ENCODE results near the gene INPP5A. TPM values are rescaled to one million over a fixed set of nuclear protein-coding genes. Genes with fewer than 3 reads are reported as not detected.

Gene INPP5A
- total and polyA plus RNA-seq, 2 of the 13 experiments (the other 11 are each of a cell fraction or from before 2014, with no cell fraction given), result 17.5 to 37.9 TPM

DNA sequence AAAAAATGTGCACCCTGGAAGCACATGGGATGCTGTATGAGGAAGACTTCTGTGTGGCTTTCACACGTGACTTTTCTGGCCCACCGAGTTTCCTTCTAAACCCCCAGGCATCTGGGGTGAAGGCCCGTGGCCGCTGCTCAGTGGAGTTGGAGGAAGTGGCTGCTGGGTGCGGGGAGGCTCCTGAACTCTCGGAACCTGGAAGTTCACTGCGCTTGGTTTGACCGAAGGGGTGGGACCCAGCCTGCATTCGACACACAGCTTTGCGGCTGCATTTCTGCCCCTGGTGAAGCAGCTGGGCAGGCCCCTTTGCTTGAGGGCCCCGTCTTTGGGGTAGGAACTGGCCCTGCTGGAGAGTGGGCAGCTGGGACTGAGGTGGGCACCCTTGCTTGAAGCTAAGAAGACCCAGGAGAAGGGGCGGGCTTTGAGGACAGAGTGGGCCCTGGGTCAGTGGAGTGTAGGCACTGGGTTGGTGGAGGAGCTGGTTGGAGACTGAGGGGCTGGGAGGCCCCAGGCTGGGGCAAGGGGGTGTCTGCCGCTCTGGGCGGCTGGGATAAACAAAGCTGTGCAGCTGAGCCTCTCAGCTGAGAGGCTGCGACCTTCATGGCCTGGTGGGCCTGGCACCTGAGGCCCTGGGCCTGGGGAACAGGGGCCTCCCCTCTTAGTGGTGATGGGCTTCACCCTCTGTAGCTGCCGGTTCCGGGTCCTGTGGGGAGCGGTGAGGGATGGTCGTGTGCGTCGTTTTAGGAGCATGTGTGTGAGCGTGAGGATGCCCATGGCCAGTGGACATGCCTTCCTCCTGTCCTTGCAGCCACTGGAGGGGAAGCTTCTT is 78.0 kb downstream of the INPP5A start:
- FAIRE-seq, result no peak
- Histone ChIP-seq H3K9me3 (ENCODE audit: low read length) (peaks cover 8% of the 10 kb centered on the region), H3K4me3 (replicated peaks in 1 of 3; ENCODE audit: insufficient read depth in 1 of 3, low read depth in 2 of 3, low read length in 3 of 3) (no peak overlapping the region), H4K20me1 (ENCODE audit: insufficient read depth, low read length) (no peaks in the 10 kb centered on the region), H2AFZ (ENCODE audit: low read length) (no peak overlapping the region), H3K4me1 (ENCODE audit: insufficient read depth, low read length) (no peaks in the 10 kb centered on the region), H3K9ac (ENCODE audit: insufficient read depth, low read depth, low read length) (no peak overlapping the region), H3K36me3 (replicated peaks in 1 of 2; ENCODE audit: control insufficient read depth in 1 of 2, insufficient read depth in 2 of 2, low read length in 2 of 2) (no peaks in the 10 kb centered on the region), H3K27me3 (ENCODE audit: control insufficient read depth in 1 of 2, insufficient read depth in 2 of 2, low read length in 2 of 2) (no peaks in the 10 kb centered on the region), H3K79me2 (ENCODE audit: insufficient read depth, low read length) (no peaks in the 10 kb centered on the region), H3K4me2 (ENCODE audit: low read depth, low read length) (no peak overlapping the region), H3K27ac (ENCODE audit: extremely low read length, insufficient read depth, low read length) (no peak overlapping the region)
- POLR2A ChIA-PET, result no interaction called here
- 95% methylated on average over 17 of the region's 22 CpGs for WGBS (ENCODE audit: low lambda C conversion rate)
- ATAC-seq, result no peak; the same call in 2 of the 3 replicates
- CTCF ChIA-PET (ENCODE audit: low intra/inter-chr PET ratio, low total read pairs), result no interaction called here
- TF ChIP-seq, protein P1, sequence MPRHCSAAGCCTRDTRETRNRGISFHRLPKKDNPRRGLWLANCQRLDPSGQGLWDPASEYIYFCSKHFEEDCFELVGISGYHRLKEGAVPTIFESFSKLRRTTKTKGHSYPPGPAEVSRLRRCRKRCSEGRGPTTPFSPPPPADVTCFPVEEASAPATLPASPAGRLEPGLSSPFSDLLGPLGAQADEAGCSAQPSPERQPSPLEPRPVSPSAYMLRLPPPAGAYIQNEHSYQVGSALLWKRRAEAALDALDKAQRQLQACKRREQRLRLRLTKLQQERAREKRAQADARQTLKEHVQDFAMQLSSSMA (CRISPR knock-in tag; IDR thresholded peaks at IDR 0.05), result no peak
- TF ChIP-seq, protein P2, sequence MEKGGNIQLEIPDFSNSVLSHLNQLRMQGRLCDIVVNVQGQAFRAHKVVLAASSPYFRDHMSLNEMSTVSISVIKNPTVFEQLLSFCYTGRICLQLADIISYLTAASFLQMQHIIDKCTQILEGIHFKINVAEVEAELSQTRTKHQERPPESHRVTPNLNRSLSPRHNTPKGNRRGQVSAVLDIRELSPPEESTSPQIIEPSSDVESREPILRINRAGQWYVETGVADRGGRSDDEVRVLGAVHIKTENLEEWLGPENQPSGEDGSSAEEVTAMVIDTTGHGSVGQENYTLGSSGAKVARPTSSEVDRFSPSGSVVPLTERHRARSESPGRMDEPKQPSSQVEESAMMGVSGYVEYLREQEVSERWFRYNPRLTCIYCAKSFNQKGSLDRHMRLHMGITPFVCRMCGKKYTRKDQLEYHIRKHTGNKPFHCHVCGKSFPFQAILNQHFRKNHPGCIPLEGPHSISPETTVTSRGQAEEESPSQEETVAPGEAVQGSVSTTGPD (CRISPR knock-in tag; IDR thresholded peaks at IDR 0.05), result no peak
- TF ChIP-seq TBX2 (CRISPR knock-in tag; IDR thresholded peaks at IDR 0.05; ENCODE audit: borderline replicate concordance) (no peak), AHR (CRISPR knock-in tag; IDR thresholded peaks at IDR 0.05) (no peak), ZNF431 (CRISPR knock-in tag; IDR thresholded peaks at IDR 0.05; ENCODE audit: borderline replicate concordance, low read depth) (no peak), CENPX (CRISPR knock-in tag; IDR thresholded peaks at IDR 0.05) (no peak)
- TF ChIP-seq, protein P3, sequence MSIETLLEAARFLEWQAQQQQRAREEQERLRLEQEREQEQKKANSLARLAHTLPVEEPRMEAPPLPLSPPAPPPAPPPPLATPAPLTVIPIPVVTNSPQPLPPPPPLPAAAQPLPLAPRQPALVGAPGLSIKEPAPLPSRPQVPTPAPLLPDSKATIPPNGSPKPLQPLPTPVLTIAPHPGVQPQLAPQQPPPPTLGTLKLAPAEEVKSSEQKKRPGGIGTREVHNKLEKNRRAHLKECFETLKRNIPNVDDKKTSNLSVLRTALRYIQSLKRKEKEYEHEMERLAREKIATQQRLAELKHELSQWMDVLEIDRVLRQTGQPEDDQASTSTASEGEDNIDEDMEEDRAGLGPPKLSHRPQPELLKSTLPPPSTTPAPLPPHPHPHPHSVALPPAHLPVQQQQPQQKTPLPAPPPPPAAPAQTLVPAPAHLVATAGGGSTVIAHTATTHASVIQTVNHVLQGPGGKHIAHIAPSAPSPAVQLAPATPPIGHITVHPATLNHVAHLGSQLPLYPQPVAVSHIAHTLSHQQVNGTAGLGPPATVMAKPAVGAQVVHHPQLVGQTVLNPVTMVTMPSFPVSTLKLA (IDR thresholded peaks at IDR 0.05), result no peak
- TF ChIP-seq, protein P4, sequence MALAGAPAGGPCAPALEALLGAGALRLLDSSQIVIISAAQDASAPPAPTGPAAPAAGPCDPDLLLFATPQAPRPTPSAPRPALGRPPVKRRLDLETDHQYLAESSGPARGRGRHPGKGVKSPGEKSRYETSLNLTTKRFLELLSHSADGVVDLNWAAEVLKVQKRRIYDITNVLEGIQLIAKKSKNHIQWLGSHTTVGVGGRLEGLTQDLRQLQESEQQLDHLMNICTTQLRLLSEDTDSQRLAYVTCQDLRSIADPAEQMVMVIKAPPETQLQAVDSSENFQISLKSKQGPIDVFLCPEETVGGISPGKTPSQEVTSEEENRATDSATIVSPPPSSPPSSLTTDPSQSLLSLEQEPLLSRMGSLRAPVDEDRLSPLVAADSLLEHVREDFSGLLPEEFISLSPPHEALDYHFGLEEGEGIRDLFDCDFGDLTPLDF (CRISPR knock-in tag; IDR thresholded peaks at IDR 0.05), result no peak
- intact Hi-C loops (cut with micrococcal nuclease; ENCODE audit: unreplicated experiment), result no loop called here
- no peak for DNase-seq (ENCODE audit: low spot score)
- no TSS peak for BruUV-seq (replicated peaks)
- in situ Hi-C loops (cut with HindIII; ENCODE audit: extremely low pct_ligation_motif_present, low pct_unique_long_range_greater_than_20kb), result no loop called here

Data from HepG2 (cell line).